Activated naive CD4-positive, alpha-beta T cell treated with anti-CD3 and anti-CD28 coated beads for 36 hours (primary cell): ENCODE results near the gene JAG1. TPM values are rescaled to one million over a fixed set of nuclear protein-coding genes. Genes with fewer than 3 reads are reported as not detected.

ENCODE experiments used
- CTCF ChIA-PET: fragments of 350-600 bp; sonication (Branson Sonifier 250); formaldehyde crosslinking; loops from one replicate; lab custom pipeline; 2021; ENCODE audit warnings: antibody characterized with exemption; lab: Charles Lee
- DNase-seq: peaks from one replicate; pipeline ENCODE4 v3.0.0-alpha.2; 2020
- H3K27ac Mint-ChIP-seq: one replicate; pipeline ENCODE4 v1.8.0; 2021; ENCODE audit warnings: mild to moderate bottlenecking, mixed read lengths
- H3K27me3 Mint-ChIP-seq: one replicate; pipeline ENCODE4 v1.8.0; 2021; ENCODE audit warnings: low read depth, mixed read lengths
- H3K36me3 Mint-ChIP-seq: one replicate; pipeline ENCODE4 v1.8.0; 2021; ENCODE audit warnings: low read depth, mixed read lengths
- H3K4me1 Mint-ChIP-seq: one replicate; pipeline ENCODE4 v1.8.0; 2021; ENCODE audit warnings: low read depth, mixed read lengths
- H3K4me3 Mint-ChIP-seq: one replicate; pipeline ENCODE4 v1.8.0; 2021; ENCODE audit warnings: mild to moderate bottlenecking, moderate library complexity, mixed read lengths
- H3K9me3 Mint-ChIP-seq: one replicate; pipeline ENCODE4 v1.8.0; 2021; ENCODE audit warnings: mixed read lengths
- intact Hi-C: fragments of 100-400 bp; cut with micrococcal nuclease; formaldehyde crosslinking; loops from one replicate; pipeline ENCODE4 v1.15.1; 2023
- total RNA-seq, 2 experiments: library from RNA; stranded (reverse); gene quantifications; one replicate each; pipeline ENCODE4 v1.2.3, GENCODE V29; 2021

Gene JAG1
- total RNA-seq, 2 experiments from 2014 or later, result 0.25 to 0.41 TPM

GRCh38 chr20:10646006-10646405 is 27.8 kb downstream of the JAG1 start:
- H3K27ac Mint-ChIP-seq, result no peak overlapping the region

GRCh38 chr20:10645205-10645570 is 28.6 kb downstream of the JAG1 start:
- CTCF ChIA-PET, result no interaction called here
- no peak overlapping the region for H3K4me3 Mint-ChIP-seq
- peaks cover 5% of the 10 kb centered on the region for H3K27me3 Mint-ChIP-seq
- H3K9me3 Mint-ChIP-seq, result no peaks in the 10 kb centered on the region
- intact Hi-C loops, result no loop called here
- DNase-seq, result no peak
- H3K36me3 Mint-ChIP-seq, result no peaks in the 10 kb centered on the region
- H3K4me1 Mint-ChIP-seq, result no peaks in the 10 kb centered on the region
- no peak overlapping the region for H3K27ac Mint-ChIP-seq

More at GRCh38 chr20:10646006-10646405, 27.8 kb downstream of the JAG1 start:
- no peaks in the 10 kb centered on the region for H3K9me3 Mint-ChIP-seq
- no peak overlapping the region for H3K4me3 Mint-ChIP-seq
- no peaks in the 10 kb centered on the region for H3K36me3 Mint-ChIP-seq
- no peak for DNase-seq
- peaks cover 5% of the 10 kb centered on the region for H3K27me3 Mint-ChIP-seq
- CTCF ChIA-PET, result no interaction called here
- H3K4me1 Mint-ChIP-seq, result no peaks in the 10 kb centered on the region
- intact Hi-C loops, result loop anchor here (2.0 kb wide), 1 partner anchor 93 kb away; no protein-coding TSS in a partner anchor

- intact Hi-C loops, result no loop called here
- peaks cover 5% of the 10 kb centered on the region for H3K27me3 Mint-ChIP-seq
- no peak for DNase-seq
- H3K4me1 Mint-ChIP-seq, result no peaks in the 10 kb centered on the region
- CTCF ChIA-PET, result no interaction called here
- no peak overlapping the region for H3K4me3 Mint-ChIP-seq
- H3K36me3 Mint-ChIP-seq, result no peaks in the 10 kb centered on the region
- no peak overlapping the region for H3K27ac Mint-ChIP-seq
- no peaks in the 10 kb centered on the region for H3K9me3 Mint-ChIP-seq
These were observed 29.2 kb downstream of the JAG1 start for GRCh38 chr20:10644458-10645204.

- no peak overlapping the region for H3K27ac Mint-ChIP-seq
- H3K36me3 Mint-ChIP-seq, result no peaks in the 10 kb centered on the region
- H3K9me3 Mint-ChIP-seq, result no peaks in the 10 kb centered on the region
- CTCF ChIA-PET, result no interaction called here
- intact Hi-C loops, result no loop called here
- peaks cover 3% of the 10 kb centered on the region for H3K27me3 Mint-ChIP-seq
- no peaks in the 10 kb centered on the region for H3K4me1 Mint-ChIP-seq
- DNase-seq, result no peak
- H3K4me3 Mint-ChIP-seq, result no peak overlapping the region
These were observed 30.3 kb downstream of the JAG1 start for GRCh38 chr20:10643560-10643873.

- H3K4me3 Mint-ChIP-seq, result no peak overlapping the region
These were observed 30.8 kb downstream of the JAG1 start for GRCh38 chr20:10642856-10643559.

GRCh38 chr20:10641893-10642292 is 31.9 kb downstream of the JAG1 start:
- no peaks in the 10 kb centered on the region for H3K4me1 Mint-ChIP-seq
- H3K27me3 Mint-ChIP-seq, result no peaks in the 10 kb centered on the region
- no peak for DNase-seq
- H3K4me3 Mint-ChIP-seq, result no peak overlapping the region
- CTCF ChIA-PET, result no interaction called here
- no peaks in the 10 kb centered on the region for H3K9me3 Mint-ChIP-seq
- intact Hi-C loops, result no loop called here
- H3K27ac Mint-ChIP-seq, result no peak overlapping the region
- H3K36me3 Mint-ChIP-seq, result no peaks in the 10 kb centered on the region

More at GRCh38 chr20:10642856-10643559, 30.8 kb downstream of the JAG1 start:
- Mint-ChIP-seq H3K36me3 (no peaks in the 10 kb centered on the region), H3K9me3 (no peaks in the 10 kb centered on the region), H3K27me3 (peaks cover under 1% of the 10 kb centered on the region), H3K27ac (no peak overlapping the region), H3K4me1 (no peaks in the 10 kb centered on the region)
- CTCF ChIA-PET, result no interaction called here
- intact Hi-C loops, result no loop called here
- DNase-seq, result no peak

- CTCF ChIA-PET, result interaction anchor here (1.3 kb wide), 1 partner anchor 10 kb away, joined by 3 read pairs; no protein-coding TSS in a partner anchor
- intact Hi-C loops, result no loop called here
- H3K4me1 Mint-ChIP-seq, result no peaks in the 10 kb centered on the region
- DNase-seq, result no peak
- H3K36me3 Mint-ChIP-seq, result no peaks in the 10 kb centered on the region
- H3K27me3 Mint-ChIP-seq, result no peaks in the 10 kb centered on the region
- no peak overlapping the region for H3K27ac Mint-ChIP-seq
- no peak overlapping the region for H3K4me3 Mint-ChIP-seq
- no peaks in the 10 kb centered on the region for H3K9me3 Mint-ChIP-seq
These were observed 32.3 kb downstream of the JAG1 start for GRCh38 chr20:10641467-10641866.

GRCh38 chr20:10640897-10641296 is 32.9 kb downstream of the JAG1 start:
- CTCF ChIA-PET, result interaction anchor here (1.3 kb wide), 1 partner anchor 9 kb away, joined by 3 read pairs; no protein-coding TSS in a partner anchor

GRCh38 chr20:10639737-10640556 is 33.9 kb downstream of the JAG1 start:
- H3K4me1 Mint-ChIP-seq, result no peaks in the 10 kb centered on the region
- no peaks in the 10 kb centered on the region for H3K36me3 Mint-ChIP-seq
- H3K4me3 Mint-ChIP-seq, result no peak overlapping the region
- no peaks in the 10 kb centered on the region for H3K27me3 Mint-ChIP-seq
- no peak for DNase-seq
- intact Hi-C loops, result no loop called here
- CTCF ChIA-PET, result no interaction called here
- H3K9me3 Mint-ChIP-seq, result no peaks in the 10 kb centered on the region
- no peak overlapping the region for H3K27ac Mint-ChIP-seq

More at GRCh38 chr20:10640897-10641296, 32.9 kb downstream of the JAG1 start:
- DNase-seq, result no peak
- H3K4me1 Mint-ChIP-seq, result no peaks in the 10 kb centered on the region
- H3K36me3 Mint-ChIP-seq, result no peaks in the 10 kb centered on the region
- H3K27ac Mint-ChIP-seq, result no peak overlapping the region
- intact Hi-C loops, result no loop called here
- H3K9me3 Mint-ChIP-seq, result no peaks in the 10 kb centered on the region
- no peaks in the 10 kb centered on the region for H3K27me3 Mint-ChIP-seq
- H3K4me3 Mint-ChIP-seq, result no peak overlapping the region

- CTCF ChIA-PET, result interaction anchor here (0.8 kb wide), 1 partner anchor 11 kb away, joined by 3 read pairs; no protein-coding TSS in a partner anchor
- H3K9me3 Mint-ChIP-seq, result no peaks in the 10 kb centered on the region
These were observed 34.6 kb downstream of the JAG1 start for GRCh38 chr20:10639077-10639736.

GRCh38 chr20:10637563-10637962 is 36.2 kb downstream of the JAG1 start:
- CTCF ChIA-PET, result no interaction called here
- Mint-ChIP-seq H3K9me3 (no peaks in the 10 kb centered on the region), H3K27ac (no peak overlapping the region), H3K27me3 (no peaks in the 10 kb centered on the region), H3K4me3 (no peak overlapping the region), H3K4me1 (peaks cover 5% of the 10 kb centered on the region), H3K36me3 (no peaks in the 10 kb centered on the region)
- intact Hi-C loops, result no loop called here
- DNase-seq, result no peak

More at GRCh38 chr20:10639077-10639736, 34.6 kb downstream of the JAG1 start:
- intact Hi-C loops, result no loop called here
- Mint-ChIP-seq H3K27me3 (no peaks in the 10 kb centered on the region), H3K27ac (no peak overlapping the region), H3K4me3 (no peak overlapping the region), H3K4me1 (no peaks in the 10 kb centered on the region), H3K36me3 (no peaks in the 10 kb centered on the region)
- no peak for DNase-seq
